Hepatocyte (in vitro differentiated cells): ENCODE measurements around the gene RNASE4. TPM values are rescaled to one million over a fixed set of nuclear protein-coding genes. Genes with fewer than 3 reads are reported as not detected.
A peak's percentile ranks its signal among the peaks of the same experiment; 100 is the strongest.

ENCODE experiments used
- DNase-seq: peaks from one replicate; pipeline ENCODE4 v3.0.0-alpha.2; 2016; ENCODE audit warnings: low spot score
- H2AFZ ChIP-seq: fragments of 200-600 bp; sonication (generic); 2 replicates; pipeline ENCODE4 v1.6.0; 2016; ENCODE audit warnings: antibody characterized with exemption, mild to moderate bottlenecking
- H3K27ac ChIP-seq: fragments of 200-600 bp; sonication (generic); 2 replicates; pipeline ENCODE4 v1.5.1; 2016; ENCODE audit warnings: mild to moderate bottlenecking
- H3K27me3 ChIP-seq: fragments of 200-600 bp; sonication (generic); 2 replicates; pipeline ENCODE4 v1.6.1; 2016
- H3K36me3 ChIP-seq: fragments of 200-600 bp; sonication (generic); replicated peaks from 2 replicates; pipeline ENCODE4 v1.5.1; 2016; ENCODE audit warnings: low read depth; ENCODE audit not compliant: insufficient read depth
- H3K4me1 ChIP-seq: fragments of 200-600 bp; sonication (generic); 2 replicates; pipeline ENCODE4 v1.5.1; 2016; ENCODE audit warnings: mild to moderate bottlenecking, moderate library complexity; ENCODE audit not compliant: insufficient read depth
- H3K4me2 ChIP-seq: fragments of 200-600 bp; sonication (generic); 2 replicates; pipeline ENCODE4 v1.6.0; 2016
- H3K4me3 ChIP-seq: fragments of 200-600 bp; sonication (generic); 2 replicates; pipeline ENCODE4 v1.5.1; 2016; ENCODE audit warnings: mild to moderate bottlenecking
- H3K79me2 ChIP-seq: fragments of 200-600 bp; sonication (generic); 2 replicates; pipeline ENCODE4 v1.6.0; 2017; ENCODE audit warnings: mild to moderate bottlenecking
- H3K9me2 ChIP-seq: fragments of 200-600 bp; sonication (generic); replicated peaks from 2 replicates; pipeline ENCODE4 v1.6.0; 2017; ENCODE audit warnings: mild to moderate bottlenecking; ENCODE audit not compliant: insufficient read depth
- H3K9me3 ChIP-seq: fragments of 200-600 bp; sonication (generic); 2 replicates; pipeline ENCODE4 v1.5.1; 2016; ENCODE audit warnings: low read depth, mild to moderate bottlenecking
- H4K20me1 ChIP-seq: fragments of 200-600 bp; sonication (generic); 2 replicates; pipeline ENCODE4 v1.6.0; 2016; ENCODE audit warnings: mild to moderate bottlenecking; ENCODE audit not compliant: insufficient read depth, poor library complexity, severe bottlenecking
- EZH2 ChIP-seq: fragments of 200-600 bp; sonication (generic); IDR thresholded peaks from 2 replicates; pipeline ENCODE4 v1.6.1; 2016; ENCODE audit warnings: antibody characterized with exemption, mild to moderate bottlenecking, borderline replicate concordance
- EZH2phosphoT487 ChIP-seq: fragments of 200-600 bp; sonication (generic); IDR thresholded peaks from one replicate; pipeline ENCODE4 v1.6.1; 2018; ENCODE audit warnings: antibody characterized with exemption, mild to moderate bottlenecking, low read depth, moderate library complexity; ENCODE audit not compliant: unreplicated experiment, severe bottlenecking
- WGBS: methylation state at CpG from one replicate; pipeline ENCODE4 v1.1.6; 2016; ENCODE audit warnings: low lambda C conversion rate; ENCODE audit errors: missing lambda C conversion rate; 5-methylcytosine and 5-hydroxymethylcytosine counted together
- polyA plus RNA-seq: library from polyadenylated mRNA; unstranded; fragments of >200 nt; fragmentation: Nextera tagmentation; extraction: Ambion mirVana; gene quantifications from 2 replicates; pipeline ENCODE4 v1.2.1, GENCODE V29; 2016
- total RNA-seq: library from RNA; depleted of rRNA; stranded (reverse); fragments of >200 nt; gene quantifications from 2 replicates; pipeline ENCODE4 v1.2.3, GENCODE V29; 2014
- TF ChIP-seq, protein P1 (sequence below): fragments of 200-600 bp; sonication (generic); IDR thresholded peaks from 2 replicates; pipeline ENCODE4 v1.5.1; 2016; ENCODE audit warnings: antibody characterized with exemption, mild to moderate bottlenecking; ENCODE audit not compliant: poor library complexity

Gene RNASE4
- total and polyA plus RNA-seq, 2 experiments from 2014 or later = 44.5 to 96.2 TPM

DNA sequence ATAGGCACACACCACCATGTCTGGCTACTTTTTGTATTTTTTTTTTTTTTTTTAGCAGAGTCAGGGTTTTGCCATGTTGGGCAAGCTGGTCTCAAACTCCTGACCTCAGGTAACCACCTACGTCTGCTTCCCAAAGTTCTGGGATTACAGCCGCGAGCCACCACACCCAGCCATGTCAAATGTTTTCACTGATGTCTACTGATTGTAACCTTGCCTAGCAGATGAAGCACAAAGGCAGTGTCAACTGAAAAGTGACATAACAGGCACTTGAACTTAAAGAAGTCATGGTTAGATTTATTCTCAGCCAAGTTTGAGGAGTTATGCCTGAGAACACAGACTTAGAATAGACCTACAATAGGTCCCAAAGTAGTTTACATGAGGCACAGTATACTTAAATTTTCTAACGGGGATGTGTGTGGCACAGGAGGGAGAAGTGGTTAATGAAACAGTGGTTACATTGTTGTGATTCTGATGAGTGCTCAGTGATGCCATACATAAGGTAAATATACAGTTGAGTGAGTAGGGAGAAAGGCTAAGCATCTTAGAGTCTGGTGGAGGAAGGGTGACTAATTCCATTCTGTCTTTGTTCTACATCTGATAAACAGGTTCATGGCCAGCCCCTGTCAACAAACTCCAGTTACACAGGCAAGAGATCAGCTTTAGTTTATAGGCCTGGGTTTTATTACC lies 12.6 kb upstream of the RNASE4 start:
- DNase-seq = no peak
- no peak overlapping the region for H3K4me2 ChIP-seq
- H4K20me1 ChIP-seq = no peaks in the 10 kb centered on the region
- H3K9me2 ChIP-seq = no peaks in the 10 kb centered on the region
- peak overlapping the region; percentile 4 for H3K27ac ChIP-seq
- no peak overlapping the region for H2AFZ ChIP-seq
- H3K9me3 ChIP-seq = no peaks in the 10 kb centered on the region
- TF ChIP-seq EZH2phosphoT487 (no peak), EZH2 (no peak)
- TF ChIP-seq, protein P1, sequence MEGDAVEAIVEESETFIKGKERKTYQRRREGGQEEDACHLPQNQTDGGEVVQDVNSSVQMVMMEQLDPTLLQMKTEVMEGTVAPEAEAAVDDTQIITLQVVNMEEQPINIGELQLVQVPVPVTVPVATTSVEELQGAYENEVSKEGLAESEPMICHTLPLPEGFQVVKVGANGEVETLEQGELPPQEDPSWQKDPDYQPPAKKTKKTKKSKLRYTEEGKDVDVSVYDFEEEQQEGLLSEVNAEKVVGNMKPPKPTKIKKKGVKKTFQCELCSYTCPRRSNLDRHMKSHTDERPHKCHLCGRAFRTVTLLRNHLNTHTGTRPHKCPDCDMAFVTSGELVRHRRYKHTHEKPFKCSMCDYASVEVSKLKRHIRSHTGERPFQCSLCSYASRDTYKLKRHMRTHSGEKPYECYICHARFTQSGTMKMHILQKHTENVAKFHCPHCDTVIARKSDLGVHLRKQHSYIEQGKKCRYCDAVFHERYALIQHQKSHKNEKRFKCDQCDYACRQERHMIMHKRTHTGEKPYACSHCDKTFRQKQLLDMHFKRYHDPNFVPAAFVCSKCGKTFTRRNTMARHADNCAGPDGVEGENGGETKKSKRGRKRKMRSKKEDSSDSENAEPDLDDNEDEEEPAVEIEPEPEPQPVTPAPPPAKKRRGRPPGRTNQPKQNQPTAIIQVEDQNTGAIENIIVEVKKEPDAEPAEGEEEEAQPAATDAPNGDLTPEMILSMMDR = no peak
- 47% methylated on average over 4 of the region's 4 CpGs for WGBS
- H3K36me3 ChIP-seq = no peaks in the 10 kb centered on the region
- peaks cover 7% of the 10 kb centered on the region for H3K27me3 ChIP-seq
- H3K79me2 ChIP-seq = no peaks in the 10 kb centered on the region
- H3K4me3 ChIP-seq = no peak overlapping the region
- no peaks in the 10 kb centered on the region for H3K4me1 ChIP-seq

DNA sequence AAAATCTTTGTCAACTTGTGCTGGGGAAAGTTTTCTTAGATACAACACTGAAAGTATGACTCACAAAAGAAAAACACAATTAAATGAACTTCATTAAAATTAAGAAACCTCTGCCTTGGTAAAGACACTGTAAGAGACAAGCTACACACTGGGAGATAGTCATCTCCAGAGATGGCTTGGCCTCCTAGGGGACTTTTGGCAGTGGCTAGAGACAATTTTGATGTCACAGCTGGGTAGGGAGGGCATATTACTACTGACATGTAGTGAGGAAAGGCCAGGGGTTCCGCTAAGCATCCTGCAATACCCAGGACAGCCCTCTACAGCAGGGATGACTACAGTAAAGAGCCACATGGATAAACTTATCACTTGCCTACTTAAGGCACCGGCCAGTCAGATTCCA lies 8.7 kb upstream of the RNASE4 start:
- H2AFZ ChIP-seq = no peak overlapping the region
- WGBS = 85% methylated on average over 2 of the region's 2 CpGs
- TF ChIP-seq, protein P1 = no peak
- TF ChIP-seq EZH2 (no peak), EZH2phosphoT487 (no peak)
- H3K79me2 ChIP-seq = no peaks in the 10 kb centered on the region
- no peaks in the 10 kb centered on the region for H3K9me2 ChIP-seq
- no peaks in the 10 kb centered on the region for H4K20me1 ChIP-seq
- peaks cover 9% of the 10 kb centered on the region for H3K4me1 ChIP-seq
- H3K4me3 ChIP-seq = no peak overlapping the region
- peaks cover 7% of the 10 kb centered on the region for H3K27me3 ChIP-seq
- H3K27ac ChIP-seq = no peak overlapping the region
- DNase-seq = no peak
- no peaks in the 10 kb centered on the region for H3K9me3 ChIP-seq
- H3K36me3 ChIP-seq = no peaks in the 10 kb centered on the region
- H3K4me2 ChIP-seq = no peak overlapping the region

DNA sequence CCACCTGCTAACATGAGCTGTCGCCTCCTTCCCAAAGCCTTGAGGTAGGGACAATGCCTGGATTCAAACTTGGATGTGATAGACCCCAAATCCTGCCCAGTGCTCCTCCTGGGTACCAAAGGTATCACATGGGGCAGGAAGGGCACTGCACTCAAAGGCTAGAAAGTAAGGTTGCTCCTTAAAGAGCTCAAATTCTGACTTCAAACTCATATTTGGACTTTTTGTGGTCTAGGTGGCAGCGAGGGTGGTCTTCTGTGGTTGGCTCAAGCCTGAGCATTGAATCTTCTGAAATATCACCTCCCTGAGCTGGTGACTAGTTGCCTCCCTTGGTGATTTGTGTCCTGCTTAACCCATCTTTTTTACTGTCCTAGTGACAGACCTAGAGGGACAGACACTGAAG lies 8.3 kb upstream of the RNASE4 start:
- Histone ChIP-seq H3K4me3 (no peak overlapping the region), H2AFZ (no peak overlapping the region), H3K27me3 (peaks cover 7% of the 10 kb centered on the region), H3K36me3 (no peaks in the 10 kb centered on the region), H3K9me2 (no peaks in the 10 kb centered on the region), H3K4me2 (no peak overlapping the region), H3K27ac (no peak overlapping the region), H4K20me1 (no peaks in the 10 kb centered on the region), H3K9me3 (no peaks in the 10 kb centered on the region), H3K79me2 (no peaks in the 10 kb centered on the region), H3K4me1 (peaks cover 10% of the 10 kb centered on the region)
- 94% methylated on average over 2 of the region's 2 CpGs for WGBS
- no peak for DNase-seq
- TF ChIP-seq, protein P1 = no peak
- TF ChIP-seq EZH2 (no peak), EZH2phosphoT487 (no peak)
